LNCaP clone FGC (cell line): ENCODE results near the gene SCRN1.
A peak's percentile ranks its signal among the peaks of the same experiment; 100 is the strongest.

ENCODE experiments used
- DNase-seq: peaks from one replicate; pipeline ENCODE4 v3.0.0-alpha.2; 2011; ENCODE audit warnings: low read depth
- H3K4me3 ChIP-seq: 2 replicates; pipeline ENCODE4 v1.5.1; 2011; ENCODE audit warnings: mild to moderate bottlenecking, low read depth, low read length, control low read depth
- CTCF ChIP-seq: IDR thresholded peaks from 2 replicates; pipeline ENCODE4 v1.5.1; 2012; ENCODE audit warnings: mild to moderate bottlenecking; ENCODE audit not compliant: control insufficient read depth, insufficient read depth; ENCODE audit errors: extremely low read depth

Gene SCRN1

GRCh38 chr7:29991937-29992336, 2.3 kb upstream of the SCRN1 start:
- TF ChIP-seq CTCF, result no peak

GRCh38 chr7:29990931-29991330, 1.3 kb upstream of the SCRN1 start:
- no peak for DNase-seq
- H3K4me3 ChIP-seq, result no peak overlapping the region
- no peak for TF ChIP-seq CTCF

More at GRCh38 chr7:29991937-29992336, 2.3 kb upstream of the SCRN1 start:
- no peak overlapping the region for H3K4me3 ChIP-seq
- no peak for DNase-seq

- no peak for DNase-seq
- H3K4me3 ChIP-seq, result peak overlapping the region; percentile 61
- no peak for TF ChIP-seq CTCF
These were observed 961 bp downstream of the SCRN1 start for GRCh38 chr7:29988424-29989256.

- no peak overlapping the region for H3K4me3 ChIP-seq
- peak; percentile 10 for DNase-seq
- no peak for TF ChIP-seq CTCF
These were observed 1.7 kb downstream of the SCRN1 start for GRCh38 chr7:29987811-29988317.

GRCh38 chr7:29987083-29987482, 2.5 kb downstream of the SCRN1 start:
- H3K4me3 ChIP-seq, result no peak overlapping the region
- DNase-seq, result no peak
- no peak for TF ChIP-seq CTCF

- no peak for DNase-seq
- no peak for TF ChIP-seq CTCF
These were observed 9.4 kb downstream of the SCRN1 start for GRCh38 chr7:29980151-29980550.

More at GRCh38 chr7:29980151-29980550, 9.4 kb downstream of the SCRN1 start:
- H3K4me3 ChIP-seq, result no peak overlapping the region
